Neural cell (in vitro differentiated cells): ENCODE measurements around the gene ABCA13. TPM values are rescaled to one million over a fixed set of nuclear protein-coding genes. Genes with fewer than 3 reads are reported as not detected.

ENCODE experiments used
- H2AFZ ChIP-seq: fragments of 200-600, 300-800 bp; sonication (generic), shearing (Covaris generic); 2 replicates; pipeline ENCODE4 v1.6.0; 2014; ENCODE audit warnings: low read depth, mild to moderate bottlenecking, antibody characterized with exemption, low read length, moderate library complexity
- H3F3A ChIP-seq: fragments of 200-600 bp; shearing (Covaris generic); 2 replicates; pipeline ENCODE4 v1.6.1; 2016; ENCODE audit warnings: mild to moderate bottlenecking, moderate library complexity, mixed read lengths, antibody characterized with exemption, low read length; ENCODE audit not compliant: insufficient read depth, poor library complexity, severe bottlenecking
- H3K27ac ChIP-seq: fragments of 200-600, 300-800 bp; sonication (generic), shearing (Covaris generic); 2 replicates; pipeline ENCODE4 v1.5.1; 2014; ENCODE audit warnings: mild to moderate bottlenecking, low read length, moderate library complexity
- H3K27me3 ChIP-seq: fragments of 300-800, 200-600 bp; sonication (generic), shearing (Covaris generic); 2 replicates; pipeline ENCODE4 v1.6.0; 2014; ENCODE audit warnings: mild to moderate bottlenecking, low read depth, low read length, moderate library complexity; ENCODE audit not compliant: insufficient read depth
- H3K36me3 ChIP-seq: fragments of 300-800, 200-600 bp; sonication (generic), shearing (Covaris generic); 2 replicates; pipeline ENCODE4 v1.5.1; 2014; ENCODE audit warnings: mild to moderate bottlenecking, antibody characterized with exemption, low read length, moderate library complexity; ENCODE audit not compliant: insufficient read depth
- H3K4me2 ChIP-seq: fragments of 300-800, 200-600 bp; sonication (generic), shearing (Covaris generic); 2 replicates; pipeline ENCODE4 v1.6.0; 2014; ENCODE audit warnings: mild to moderate bottlenecking, low read length
- H3K4me3 ChIP-seq: fragments of 300-800, 200-600 bp; sonication (generic), shearing (Covaris generic); 2 replicates; pipeline ENCODE4 v1.5.1; 2014; ENCODE audit warnings: mild to moderate bottlenecking, low read length, moderate library complexity
- H3K79me2 ChIP-seq: fragments of 200-600 bp; shearing (Covaris generic); replicated peaks from 2 replicates; pipeline ENCODE4 v1.6.0; 2014; ENCODE audit warnings: mild to moderate bottlenecking, low read length, moderate library complexity; ENCODE audit not compliant: insufficient read depth
- H3K9ac ChIP-seq: fragments of 300-800, 200-600 bp; sonication (generic), shearing (Covaris generic); 2 replicates; pipeline ENCODE4 v1.6.1; 2016; ENCODE audit warnings: mild to moderate bottlenecking, low read length, mixed read lengths
- H3K9me2 ChIP-seq: fragments of 200-600 bp; shearing (Covaris generic); 2 replicates; pipeline ENCODE4 v1.6.1; 2016; ENCODE audit warnings: mild to moderate bottlenecking, low read length, mixed read lengths; ENCODE audit not compliant: insufficient read depth
- H3K9me3 ChIP-seq: fragments of 200-600, 300-800 bp; sonication (generic), shearing (Covaris generic); 2 replicates; pipeline ENCODE4 v1.6.1; 2016; ENCODE audit warnings: mild to moderate bottlenecking, mixed run types, low read length, moderate library complexity, mixed read lengths
- H4K20me1 ChIP-seq: fragments of 200-600 bp; shearing (Covaris generic); 2 replicates; pipeline ENCODE4 v1.6.1; 2016; ENCODE audit warnings: mild to moderate bottlenecking, mixed run types; ENCODE audit not compliant: insufficient read depth
- EP300 ChIP-seq: fragments of 450-650 bp; conservative IDR thresholded peaks from 2 replicates; pipeline ENCODE4 v1.6.1; 2014; ENCODE audit warnings: antibody characterized with exemption, mild to moderate bottlenecking, moderate library complexity; ENCODE audit not compliant: poor library complexity, severe bottlenecking
- EZH2 ChIP-seq: fragments of 200-600, 300-800 bp; shearing (Covaris generic), sonication (generic); IDR thresholded peaks from 2 replicates; pipeline ENCODE4 v1.6.1; 2014; ENCODE audit warnings: antibody characterized with exemption, low read length, borderline replicate concordance, mild to moderate bottlenecking; ENCODE audit not compliant: insufficient read depth, poor library complexity, severe bottlenecking
- MXI1 ChIP-seq: fragments of 450-650 bp; conservative IDR thresholded peaks from 2 replicates; pipeline ENCODE4 v1.6.1; 2014; ENCODE audit warnings: antibody characterized with exemption, mild to moderate bottlenecking; ENCODE audit not compliant: poor library complexity, severe bottlenecking
- POLR2AphosphoS5 ChIP-seq: IDR thresholded peaks from 2 replicates; pipeline ENCODE4 v1.6.1; 2012
- RAD21 ChIP-seq: fragments of 450-650 bp; conservative IDR thresholded peaks from 2 replicates; pipeline ENCODE4 v1.6.1; 2014; ENCODE audit warnings: antibody characterized with exemption, mild to moderate bottlenecking, moderate library complexity
- SMC3 ChIP-seq: fragments of 450-650 bp; conservative IDR thresholded peaks from 2 replicates; pipeline ENCODE4 v1.6.1; 2014; ENCODE audit warnings: antibody characterized with exemption, mild to moderate bottlenecking, moderate library complexity; ENCODE audit not compliant: poor library complexity
- TAF1 ChIP-seq: IDR thresholded peaks from 2 replicates; pipeline ENCODE4 v1.6.1; 2012; ENCODE audit warnings: low read depth
- polyA plus RNA-seq: library from polyadenylated mRNA; depleted of rRNA; stranded (reverse); fragments of >200 nt; gene quantifications from 2 replicates; pipeline ENCODE4 v1.2.3, GENCODE V29; 2014
- TF ChIP-seq, protein P1 (sequence below): fragments of 450-650 bp; IDR thresholded peaks from 2 replicates; pipeline ENCODE4 v1.5.1; 2014; ENCODE audit warnings: antibody characterized with exemption, mild to moderate bottlenecking, moderate library complexity; ENCODE audit not compliant: poor library complexity, severe bottlenecking
- TF ChIP-seq, protein P2 (sequence below): IDR thresholded peaks from 2 replicates; pipeline ENCODE4 v1.6.1; 2012; ENCODE audit warnings: borderline replicate concordance

Gene ABCA13
- polyA plus RNA-seq, 1 donor from 2014 or later, result 0.20 TPM

DNA sequence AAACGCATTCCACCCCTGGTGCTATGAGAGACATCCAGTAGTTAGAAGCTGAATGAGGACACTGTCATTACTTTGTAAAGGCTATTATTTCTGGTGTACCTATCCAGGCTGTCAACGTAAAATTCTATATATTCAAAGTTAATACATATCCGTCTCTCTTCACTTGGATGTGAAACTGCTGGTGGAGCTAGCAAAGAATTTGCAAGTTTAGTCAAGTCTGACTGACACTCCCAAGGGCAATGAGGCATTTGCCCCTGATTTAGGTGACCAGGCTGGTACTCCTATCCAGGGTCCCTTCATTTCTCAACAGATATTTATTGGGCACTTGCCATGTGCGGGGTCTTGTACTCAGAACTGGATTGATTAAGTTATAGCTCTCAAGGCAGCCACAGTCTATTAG, 493.0 kb downstream of the ABCA13 start:
- H3K4me3 ChIP-seq, result no peak overlapping the region
- no peaks in the 10 kb centered on the region for H3K36me3 ChIP-seq
- no peaks in the 10 kb centered on the region for H3K9me3 ChIP-seq
- H3K9ac ChIP-seq, result no peak overlapping the region
- TF ChIP-seq TAF1, result no peak
- no peak for TF ChIP-seq EP300
- no peak for TF ChIP-seq RAD21
- TF ChIP-seq SMC3, result no peak
- no peak for TF ChIP-seq POLR2AphosphoS5
- no peak for TF ChIP-seq EZH2
- TF ChIP-seq, protein P1, sequence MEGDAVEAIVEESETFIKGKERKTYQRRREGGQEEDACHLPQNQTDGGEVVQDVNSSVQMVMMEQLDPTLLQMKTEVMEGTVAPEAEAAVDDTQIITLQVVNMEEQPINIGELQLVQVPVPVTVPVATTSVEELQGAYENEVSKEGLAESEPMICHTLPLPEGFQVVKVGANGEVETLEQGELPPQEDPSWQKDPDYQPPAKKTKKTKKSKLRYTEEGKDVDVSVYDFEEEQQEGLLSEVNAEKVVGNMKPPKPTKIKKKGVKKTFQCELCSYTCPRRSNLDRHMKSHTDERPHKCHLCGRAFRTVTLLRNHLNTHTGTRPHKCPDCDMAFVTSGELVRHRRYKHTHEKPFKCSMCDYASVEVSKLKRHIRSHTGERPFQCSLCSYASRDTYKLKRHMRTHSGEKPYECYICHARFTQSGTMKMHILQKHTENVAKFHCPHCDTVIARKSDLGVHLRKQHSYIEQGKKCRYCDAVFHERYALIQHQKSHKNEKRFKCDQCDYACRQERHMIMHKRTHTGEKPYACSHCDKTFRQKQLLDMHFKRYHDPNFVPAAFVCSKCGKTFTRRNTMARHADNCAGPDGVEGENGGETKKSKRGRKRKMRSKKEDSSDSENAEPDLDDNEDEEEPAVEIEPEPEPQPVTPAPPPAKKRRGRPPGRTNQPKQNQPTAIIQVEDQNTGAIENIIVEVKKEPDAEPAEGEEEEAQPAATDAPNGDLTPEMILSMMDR, result no peak
- TF ChIP-seq, protein P2, sequence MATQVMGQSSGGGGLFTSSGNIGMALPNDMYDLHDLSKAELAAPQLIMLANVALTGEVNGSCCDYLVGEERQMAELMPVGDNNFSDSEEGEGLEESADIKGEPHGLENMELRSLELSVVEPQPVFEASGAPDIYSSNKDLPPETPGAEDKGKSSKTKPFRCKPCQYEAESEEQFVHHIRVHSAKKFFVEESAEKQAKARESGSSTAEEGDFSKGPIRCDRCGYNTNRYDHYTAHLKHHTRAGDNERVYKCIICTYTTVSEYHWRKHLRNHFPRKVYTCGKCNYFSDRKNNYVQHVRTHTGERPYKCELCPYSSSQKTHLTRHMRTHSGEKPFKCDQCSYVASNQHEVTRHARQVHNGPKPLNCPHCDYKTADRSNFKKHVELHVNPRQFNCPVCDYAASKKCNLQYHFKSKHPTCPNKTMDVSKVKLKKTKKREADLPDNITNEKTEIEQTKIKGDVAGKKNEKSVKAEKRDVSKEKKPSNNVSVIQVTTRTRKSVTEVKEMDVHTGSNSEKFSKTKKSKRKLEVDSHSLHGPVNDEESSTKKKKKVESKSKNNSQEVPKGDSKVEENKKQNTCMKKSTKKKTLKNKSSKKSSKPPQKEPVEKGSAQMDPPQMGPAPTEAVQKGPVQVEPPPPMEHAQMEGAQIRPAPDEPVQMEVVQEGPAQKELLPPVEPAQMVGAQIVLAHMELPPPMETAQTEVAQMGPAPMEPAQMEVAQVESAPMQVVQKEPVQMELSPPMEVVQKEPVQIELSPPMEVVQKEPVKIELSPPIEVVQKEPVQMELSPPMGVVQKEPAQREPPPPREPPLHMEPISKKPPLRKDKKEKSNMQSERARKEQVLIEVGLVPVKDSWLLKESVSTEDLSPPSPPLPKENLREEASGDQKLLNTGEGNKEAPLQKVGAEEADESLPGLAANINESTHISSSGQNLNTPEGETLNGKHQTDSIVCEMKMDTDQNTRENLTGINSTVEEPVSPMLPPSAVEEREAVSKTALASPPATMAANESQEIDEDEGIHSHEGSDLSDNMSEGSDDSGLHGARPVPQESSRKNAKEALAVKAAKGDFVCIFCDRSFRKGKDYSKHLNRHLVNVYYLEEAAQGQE, result no peak
- TF ChIP-seq MXI1, result no peak
- H3K27ac ChIP-seq, result no peak overlapping the region
- H4K20me1 ChIP-seq, result no peaks in the 10 kb centered on the region
- no peaks in the 10 kb centered on the region for H3F3A ChIP-seq
- H2AFZ ChIP-seq, result no peak overlapping the region
- H3K27me3 ChIP-seq, result no peaks in the 10 kb centered on the region
- no peak overlapping the region for H3K4me2 ChIP-seq
- H3K79me2 ChIP-seq, result no peaks in the 10 kb centered on the region
- H3K9me2 ChIP-seq, result no peaks in the 10 kb centered on the region

DNA sequence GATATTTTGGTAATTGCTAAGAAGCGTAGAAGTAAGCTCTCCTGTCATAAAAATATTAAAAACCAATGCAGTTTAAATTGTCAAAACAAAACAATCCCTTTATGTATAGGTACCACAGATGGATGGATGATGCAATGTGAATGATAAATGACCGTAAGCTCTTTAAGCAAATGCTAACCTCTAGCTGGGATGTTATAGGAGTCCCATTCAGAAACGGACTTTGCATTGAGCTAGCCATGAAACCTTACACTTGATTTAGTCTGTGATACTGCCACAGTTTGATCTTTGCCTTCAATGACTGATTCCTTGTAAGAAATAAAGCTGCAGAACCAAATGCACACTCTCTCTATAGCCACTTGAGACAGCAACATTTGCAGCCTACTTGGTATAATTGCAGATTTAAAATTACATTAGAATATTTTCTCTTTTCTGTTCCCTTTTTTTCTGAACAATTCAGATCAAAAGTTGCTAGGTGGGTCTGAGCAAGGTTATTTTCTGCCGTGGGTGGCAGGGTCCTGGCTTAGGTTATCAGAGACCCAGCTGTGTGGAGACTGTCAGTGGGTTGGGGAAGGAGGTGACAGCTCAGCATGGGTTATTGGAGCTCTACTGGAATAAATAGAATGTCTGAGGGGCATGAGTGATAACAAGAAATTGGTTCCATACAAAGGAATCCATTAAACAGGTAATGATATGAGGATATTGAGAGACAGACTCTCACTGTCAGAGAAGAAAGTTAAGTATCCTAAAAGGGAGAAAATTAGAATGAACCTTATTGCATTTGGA, 494.3 kb downstream of the ABCA13 start:
- no peaks in the 10 kb centered on the region for H3K79me2 ChIP-seq
- H3K9me2 ChIP-seq, result no peaks in the 10 kb centered on the region
- H3K9me3 ChIP-seq, result no peaks in the 10 kb centered on the region
- no peak overlapping the region for H3K9ac ChIP-seq
- H4K20me1 ChIP-seq, result no peaks in the 10 kb centered on the region
- no peak overlapping the region for H3K4me2 ChIP-seq
- peak overlapping the region; percentile 33 for H3K27ac ChIP-seq
- no peaks in the 10 kb centered on the region for H3K27me3 ChIP-seq
- H3K4me3 ChIP-seq, result no peak overlapping the region
- no peak overlapping the region for H2AFZ ChIP-seq
- no peaks in the 10 kb centered on the region for H3K36me3 ChIP-seq
- peak; percentile 70 for TF ChIP-seq POLR2AphosphoS5
- TF ChIP-seq MXI1, result no peak
- TF ChIP-seq, protein P2, result peak; percentile 36
- no peak for TF ChIP-seq EZH2
- TF ChIP-seq SMC3, result peak; percentile 26
- TF ChIP-seq RAD21, result no peak
- TF ChIP-seq, protein P1, result peak; percentile 31
- peak; percentile 84 for TF ChIP-seq EP300
- no peak for TF ChIP-seq TAF1
- H3F3A ChIP-seq, result no peaks in the 10 kb centered on the region
